Endothelial cell of umbilical vein (primary cell): ENCODE data around the gene ANP32B. TPM values are rescaled to one million over a fixed set of nuclear protein-coding genes. Genes with fewer than 3 reads are reported as not detected.

ENCODE experiments used
- BruUV-seq: library from RNA; stranded (reverse); fragments of 400-500 nt; replicated peaks from 2 replicates; lab custom pipeline; 2021; lab: Mats Ljungman, UMichigan
- CTCF ChIA-PET: fragments of 300-600, 350-600 bp; sonication (Branson Sonifier 250); formaldehyde crosslinking; loops from one replicate; lab custom pipeline; 2021; ENCODE audit warnings: antibody characterized with exemption, inconsistent platforms; lab: Charles Lee
- POLR2A ChIA-PET: fragments of 300-600, 350-600 bp; sonication (Branson Sonifier 250); formaldehyde crosslinking; loops from one replicate; lab custom pipeline; 2021; ENCODE audit warnings: antibody characterized with exemption, inconsistent platforms; lab: Charles Lee
- DNase-seq: peaks from one replicate; pipeline ENCODE4 v3.0.0-alpha.2; 2011; ENCODE audit warnings: low read depth, low spot score
- FAIRE-seq: peaks from 2 replicates; lab custom pipeline; 2011; peaks lifted over from hg19 to GRCh38; lab: Jason Lieb, UNC
- H2AFZ ChIP-seq: 2 replicates; pipeline ENCODE4 v1.6.0; 2012; ENCODE audit warnings: low read depth, low read length, control low read depth, inconsistent platforms
- H3K27ac ChIP-seq: 2 replicates; pipeline ENCODE4 v1.5.1; 2011; ENCODE audit warnings: low read depth, mild to moderate bottlenecking, control low read depth, low read length, moderate library complexity; ENCODE audit not compliant: insufficient read depth
- H3K27me3 ChIP-seq, 2 experiments: 2 replicates each; pipeline versions ENCODE4 v1.6.0 to v1.6.1; 2011; ENCODE audit warnings: low read length in 2 of 2, mixed read lengths in 1 of 2; ENCODE audit not compliant: control insufficient read depth in 2 of 2, insufficient read depth in 2 of 2
- H3K36me3 ChIP-seq, 2 experiments: 2 replicates in 1 of 2; 3 replicates in 1 of 2; pipeline ENCODE4 v1.5.1; 2011; ENCODE audit warnings: low read length in 2 of 2, mild to moderate bottlenecking in 1 of 2, moderate library complexity in 1 of 2; ENCODE audit not compliant: control insufficient read depth in 2 of 2, insufficient read depth in 2 of 2; ENCODE audit errors: extremely low read depth in 1 of 2
- H3K4me1 ChIP-seq: 3 replicates; pipeline ENCODE4 v1.5.1; 2011; ENCODE audit warnings: mild to moderate bottlenecking, low read length; ENCODE audit not compliant: control insufficient read depth, insufficient read depth; ENCODE audit errors: extremely low read depth
- H3K4me2 ChIP-seq: 2 replicates; pipeline ENCODE4 v1.6.1; 2011; ENCODE audit warnings: low read length, control low read depth, mixed read lengths; ENCODE audit not compliant: insufficient read depth
- H3K4me3 ChIP-seq, 3 experiments: fragments of 200-600 bp in 1 of 3; sonication (generic), shearing (Covaris generic) in 1 of 3; replicated peaks in 1 of 3; 2 replicates each; pipeline ENCODE4 v1.5.1; 2011 to 2016; ENCODE audit warnings: control low read depth in 3 of 3, low read length in 3 of 3, mild to moderate bottlenecking in 2 of 3, inconsistent platforms in 1 of 3, low read depth in 1 of 3, moderate library complexity in 1 of 3; ENCODE audit not compliant: insufficient read depth in 1 of 3
- H3K79me2 ChIP-seq: 2 replicates; pipeline ENCODE4 v1.6.0; 2012; ENCODE audit warnings: low read length, inconsistent platforms; ENCODE audit not compliant: control insufficient read depth, insufficient read depth
- H3K9ac ChIP-seq: replicated peaks from 2 replicates; pipeline ENCODE3; 2011; ENCODE audit warnings: low read length, control low read depth; ENCODE audit not compliant: insufficient read depth; ENCODE audit errors: extremely low read depth
- H3K9me1 ChIP-seq: replicated peaks from 3 replicates; pipeline ENCODE4 v1.6.0; 2011; ENCODE audit warnings: mild to moderate bottlenecking, low read length; ENCODE audit not compliant: control insufficient read depth, insufficient read depth; ENCODE audit errors: extremely low read depth
- H3K9me3 ChIP-seq: replicated peaks from 2 replicates; pipeline ENCODE4 v1.5.1; 2012; ENCODE audit warnings: low read length, inconsistent platforms; ENCODE audit not compliant: control insufficient read depth, insufficient read depth
- H4K20me1 ChIP-seq: replicated peaks from 2 replicates; pipeline ENCODE3; 2011; ENCODE audit warnings: mild to moderate bottlenecking, low read length; ENCODE audit not compliant: control insufficient read depth, insufficient read depth; ENCODE audit errors: extremely low read depth
- EZH2 ChIP-seq: IDR thresholded peaks from 2 replicates; pipeline ENCODE4 v1.6.1; 2012; ENCODE audit warnings: borderline replicate concordance, low read depth, mild to moderate bottlenecking, moderate library complexity, low read length, inconsistent platforms; ENCODE audit not compliant: severe bottlenecking
- FOS ChIP-seq: IDR thresholded peaks from 2 replicates; pipeline ENCODE4 v1.6.1; 2011; ENCODE audit warnings: mild to moderate bottlenecking, low read length, moderate library complexity, borderline replicate concordance; ENCODE audit not compliant: insufficient read depth
- GATA2 ChIP-seq: IDR thresholded peaks from 2 replicates; pipeline ENCODE4 v1.7.0; 2011; ENCODE audit warnings: low read depth, mild to moderate bottlenecking, moderate library complexity, mixed read lengths, low read length; ENCODE audit not compliant: insufficient read length, insufficient read depth
- JUN ChIP-seq: IDR thresholded peaks from 2 replicates; pipeline ENCODE4 v1.6.1; 2011; ENCODE audit warnings: borderline replicate concordance, low read depth; ENCODE audit not compliant: insufficient read length, insufficient read depth
- MYC ChIP-seq: IDR thresholded peaks from one replicate; pipeline ENCODE4 v1.6.1; 2011; ENCODE audit warnings: mild to moderate bottlenecking, low read depth, low read length
- POLR2A ChIP-seq: IDR thresholded peaks from 2 replicates; pipeline ENCODE4 v1.6.1; 2012; ENCODE audit warnings: low read depth, mild to moderate bottlenecking, control low read depth, low read length
- POLR2AphosphoS5 ChIP-seq: IDR thresholded peaks from 2 replicates; pipeline ENCODE4 v1.6.1; 2012; ENCODE audit warnings: low read depth, mild to moderate bottlenecking, control low read depth, low read length, moderate library complexity; ENCODE audit not compliant: insufficient read depth
- dilution Hi-C: fragments of 300-500 bp; cut with MboI; formaldehyde crosslinking; loops from one replicate; pipeline ENCODE4 v1.15.0; 2019; ENCODE audit warnings: low sequenced_read_pairs; ENCODE audit not compliant: extremely low pct_ligation_motif_present
- intact Hi-C: fragments of 100-400 bp; cut with micrococcal nuclease; formaldehyde crosslinking; loops from one replicate; pipeline ENCODE4 v1.10.0; 2022
- polyA plus RNA-seq, 4 experiments: library from polyadenylated mRNA; depleted of rRNA in 3 of 4; stranded (reverse) in 3 of 4; unstranded in 1 of 4; fragments of >200 nt; gene quantifications; 2 replicates each; pipeline versions ENCODE4 v1.2.1 to v1.2.3, GENCODE V29; 2011 to 2012; ENCODE audit warnings: missing spikeins in 1 of 4
- total RNA-seq: library from RNA; stranded (reverse); gene quantifications from 2 replicates; pipeline ENCODE4 v1.2.3, GENCODE V29; 2021
- TF ChIP-seq, protein P1 (sequence below), 2 donors: IDR thresholded peaks; 1 replicate in 1 of 2; 2 replicates in 1 of 2; pipeline ENCODE4 v1.5.1; 2011; ENCODE audit warnings: low read length in 2 of 2, mild to moderate bottlenecking in 2 of 2, moderate library complexity in 2 of 2, control low read depth in 1 of 2, inconsistent platforms in 1 of 2, low read depth in 1 of 2; ENCODE audit not compliant: insufficient read depth in 1 of 2; ENCODE audit errors: extremely low read depth in 1 of 2
- TF ChIP-seq, protein P2 (sequence below): IDR thresholded peaks from 2 replicates; pipeline ENCODE4 v1.6.1; 2011; ENCODE audit not compliant: insufficient read depth, insufficient read length

Gene ANP32B
- total and polyA plus RNA-seq, 2 donors (not counting 3 experiments of a cell fraction or from before 2014, with no cell fraction given) = 13.9 to 173 TPM

DNA sequence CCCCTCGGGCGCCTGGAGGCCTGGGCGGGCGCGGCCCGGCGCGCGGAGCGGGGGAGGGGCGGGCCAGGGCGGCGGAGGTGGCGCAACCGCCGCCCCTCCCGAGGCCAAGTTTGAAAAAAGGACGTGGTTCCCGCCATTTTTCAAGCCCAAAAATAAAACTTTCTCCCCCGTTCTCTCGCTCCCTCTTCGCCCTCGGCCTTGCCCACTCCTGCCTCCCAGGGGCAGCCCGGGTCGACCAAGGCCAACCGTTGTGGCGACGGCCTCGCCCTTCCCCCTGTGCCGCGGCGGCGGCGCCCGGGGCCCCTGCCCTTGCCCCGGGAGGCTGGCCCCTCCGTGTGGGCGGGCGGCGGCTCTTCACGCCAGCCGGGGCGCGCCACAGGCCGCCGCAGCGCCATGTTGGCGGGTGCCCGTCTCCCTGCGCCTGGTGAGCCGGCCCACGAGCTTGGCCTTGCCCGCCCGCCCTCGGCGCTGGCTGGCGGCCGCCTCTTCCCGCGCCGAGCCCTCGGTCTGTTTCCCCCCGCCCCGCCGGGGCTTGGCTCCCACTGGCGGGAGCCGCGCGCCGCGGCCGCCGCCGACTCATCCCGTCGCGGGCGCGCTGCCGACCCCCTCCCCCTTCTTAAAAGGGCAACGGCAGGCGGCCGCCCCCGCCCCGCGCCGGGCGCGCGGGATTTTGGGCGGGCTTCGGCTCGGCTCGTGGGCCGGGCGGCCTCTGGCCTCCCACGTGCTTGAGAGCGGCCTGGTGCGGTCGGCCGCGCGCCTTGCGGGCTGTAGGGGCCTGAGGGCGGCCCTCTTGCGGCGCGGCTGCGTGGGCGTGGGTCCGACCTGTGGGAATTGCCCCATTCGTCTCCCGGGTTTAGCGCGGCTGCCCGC lies 1.3 kb downstream of the ANP32B start:
- intact Hi-C loops (no loop called here), dilution Hi-C loops (no loop called here)
- H3K4me3 ChIP-seq = peak overlapping the region; percentile 34 to 75 (median 64)
- peak overlapping the region; percentile 80 for H3K4me2 ChIP-seq
- H3K79me2 ChIP-seq = peaks cover 62% of the 10 kb centered on the region
- H4K20me1 ChIP-seq = peaks cover 5% of the 10 kb centered on the region
- H3K27ac ChIP-seq = peak overlapping the region; percentile 94
- ChIA-PET CTCF (interaction anchor here (0.9 to 4.1 kb wide), 7 partner anchors 13 to 73 kb away, joined by 3 to 37 read pairs (median 8); partner anchors contain the start of genes NANS and TRMO), POLR2A (interaction anchor here (1.1 kb wide), 1 partner anchor 62 kb away, joined by 3 read pairs; the partner anchor contains the start of gene TRMO)
- FAIRE-seq (peak; percentile 4), DNase-seq (peak; percentile 66)
- no peaks in the 10 kb centered on the region for H3K27me3 ChIP-seq
- TF ChIP-seq FOS = peak; percentile 15
- TF ChIP-seq, protein P1, sequence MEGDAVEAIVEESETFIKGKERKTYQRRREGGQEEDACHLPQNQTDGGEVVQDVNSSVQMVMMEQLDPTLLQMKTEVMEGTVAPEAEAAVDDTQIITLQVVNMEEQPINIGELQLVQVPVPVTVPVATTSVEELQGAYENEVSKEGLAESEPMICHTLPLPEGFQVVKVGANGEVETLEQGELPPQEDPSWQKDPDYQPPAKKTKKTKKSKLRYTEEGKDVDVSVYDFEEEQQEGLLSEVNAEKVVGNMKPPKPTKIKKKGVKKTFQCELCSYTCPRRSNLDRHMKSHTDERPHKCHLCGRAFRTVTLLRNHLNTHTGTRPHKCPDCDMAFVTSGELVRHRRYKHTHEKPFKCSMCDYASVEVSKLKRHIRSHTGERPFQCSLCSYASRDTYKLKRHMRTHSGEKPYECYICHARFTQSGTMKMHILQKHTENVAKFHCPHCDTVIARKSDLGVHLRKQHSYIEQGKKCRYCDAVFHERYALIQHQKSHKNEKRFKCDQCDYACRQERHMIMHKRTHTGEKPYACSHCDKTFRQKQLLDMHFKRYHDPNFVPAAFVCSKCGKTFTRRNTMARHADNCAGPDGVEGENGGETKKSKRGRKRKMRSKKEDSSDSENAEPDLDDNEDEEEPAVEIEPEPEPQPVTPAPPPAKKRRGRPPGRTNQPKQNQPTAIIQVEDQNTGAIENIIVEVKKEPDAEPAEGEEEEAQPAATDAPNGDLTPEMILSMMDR (IDR thresholded peaks at IDR 0.05; ENCODE audit: extremely low read depth in 1 of 2, insufficient read depth in 1 of 2, low read depth in 1 of 2, low read length in 2 of 2) = no peak
- TF ChIP-seq EZH2 = no peak
- peak; percentile 92 for TF ChIP-seq POLR2AphosphoS5
- no peak for TF ChIP-seq JUN
- TF ChIP-seq MYC = peak; percentile 21
- TF ChIP-seq POLR2A = peak; percentile 63
- no peak for TF ChIP-seq GATA2
- TF ChIP-seq, protein P2, sequence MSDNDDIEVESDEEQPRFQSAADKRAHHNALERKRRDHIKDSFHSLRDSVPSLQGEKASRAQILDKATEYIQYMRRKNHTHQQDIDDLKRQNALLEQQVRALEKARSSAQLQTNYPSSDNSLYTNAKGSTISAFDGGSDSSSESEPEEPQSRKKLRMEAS = peak; percentile 91
- peak overlapping the region; percentile 55 for H2AFZ ChIP-seq
- H3K4me1 ChIP-seq = peaks cover 24% of the 10 kb centered on the region
- peak overlapping the region; percentile 95 for H3K9ac ChIP-seq
- H3K36me3 ChIP-seq = no peaks in the 10 kb centered on the region
- no TSS peak for BruUV-seq
- H3K9me3 ChIP-seq = no peaks in the 10 kb centered on the region
- no peaks in the 10 kb centered on the region for H3K9me1 ChIP-seq
